CD4-positive, alpha-beta T cell treated with Interleukin-21 for 1 hour (primary cell): ENCODE results near the gene CCNY.
A peak's percentile ranks its signal among the peaks of the same experiment; 100 is the strongest.
"Not testable (repeated sequence)": the region's sequence is repeated elsewhere in the genome, so short reads cannot be mapped to it uniquely, and the experiment has no call there.

Experiments used
- DNase-seq: peaks from one replicate; pipeline ENCODE4 v3.0.0-alpha.2; 2020

The CCNY gene

GRCh38 chr10:35336084-35336831 is at the start of gene CCNY:
Gene CCNY, plus strand, starts transcription at chr10:35336509. Its CDS starts 545 bp downstream, at chr10:35337054.
- DNase-seq = peak; percentile 75

GRCh38 chr10:35289198-35289597 is 47.1 kb upstream of the CCNY start:
- DNase-seq = no peak

GRCh38 chr10:35294506-35294905 is 41.8 kb upstream of the CCNY start:
- no peak for DNase-seq

- no peak for DNase-seq
Observed at GRCh38 chr10:35299016-35299415, 37.3 kb upstream of the CCNY start.

GRCh38 chr10:35300063-35300699 is 36.1 kb upstream of the CCNY start:
- peak; percentile 23 for DNase-seq

- DNase-seq = no peak
Observed at GRCh38 chr10:35304649-35305048, 31.7 kb upstream of the CCNY start.

- no peak for DNase-seq
Observed at GRCh38 chr10:35306852-35307251, 29.5 kb upstream of the CCNY start.

- no peak for DNase-seq
Observed at GRCh38 chr10:35307297-35307696, 29.0 kb upstream of the CCNY start.

- DNase-seq = no peak
Observed at GRCh38 chr10:35308809-35309208, 27.5 kb upstream of the CCNY start.

- DNase-seq = not testable (repeated sequence)
Observed at GRCh38 chr10:35314142-35314541, 22.2 kb upstream of the CCNY start.

- not testable (repeated sequence) for DNase-seq
Observed at GRCh38 chr10:35315235-35315634, 21.1 kb upstream of the CCNY start.

- DNase-seq = no peak
Observed at GRCh38 chr10:35316218-35316967, 19.9 kb upstream of the CCNY start.

- DNase-seq = no peak
Observed at GRCh38 chr10:35318551-35318950, 17.8 kb upstream of the CCNY start.

GRCh38 chr10:35320341-35320740 is 16.0 kb upstream of the CCNY start:
- DNase-seq = no peak

- no peak for DNase-seq
Observed at GRCh38 chr10:35322636-35323035, 13.7 kb upstream of the CCNY start.

- DNase-seq = no peak
Observed at GRCh38 chr10:35324196-35324595, 12.1 kb upstream of the CCNY start.

- no peak for DNase-seq
Observed at GRCh38 chr10:35326466-35327235, 9.7 kb upstream of the CCNY start.

- no peak for DNase-seq
Observed at GRCh38 chr10:35327790-35328403, 8.4 kb upstream of the CCNY start.

- DNase-seq = no peak
Observed at GRCh38 chr10:35328404-35329037, 7.8 kb upstream of the CCNY start.

- DNase-seq = no peak
Observed at GRCh38 chr10:35329520-35329919, 6.8 kb upstream of the CCNY start.

- no peak for DNase-seq
Observed at GRCh38 chr10:35331894-35332640, 4.2 kb upstream of the CCNY start.
